RWPE2 (cell line): ENCODE measurements around the gene ZNF35.

Experiments
- ATAC-seq: fragments of 200-7000 bp; cut with Tn5 transposase; 3 replicates; pipeline ENCODE4 v1.9.1; 2021; ENCODE audit warnings: low read depth
- DNase-seq: peaks from one replicate; pipeline ENCODE4 v3.0.0-alpha.2; 2020; ENCODE audit warnings: low spot score
- H3K27ac ChIP-seq: fragments of 450-650 bp; 2 replicates; pipeline ENCODE4 v1.5.1; 2017; ENCODE audit warnings: mild to moderate bottlenecking; ENCODE audit not compliant: poor library complexity, severe bottlenecking
- H3K27me3 ChIP-seq: fragments of 250-450 bp; sonication (Bioruptor Pico); 2 replicates; pipeline ENCODE4 v1.5.1; 2021; ENCODE audit warnings: mild to moderate bottlenecking, moderate library complexity; ENCODE audit not compliant: insufficient read depth, poor library complexity, severe bottlenecking
- H3K36me3 ChIP-seq: fragments of 250-450 bp; sonication (Bioruptor Pico); 2 replicates; pipeline ENCODE4 v1.5.1; 2020; ENCODE audit warnings: low read depth, mild to moderate bottlenecking, moderate library complexity
- H3K4me1 ChIP-seq: fragments of 250-450 bp; sonication (Bioruptor Pico); 2 replicates; pipeline ENCODE4 v1.5.1; 2021; ENCODE audit warnings: mild to moderate bottlenecking, moderate library complexity; ENCODE audit not compliant: insufficient read depth, poor library complexity, severe bottlenecking
- H3K4me3 ChIP-seq: fragments of 250-450 bp; sonication (Bioruptor Pico); 2 replicates; pipeline ENCODE4 v1.5.1; 2021; ENCODE audit warnings: mild to moderate bottlenecking, moderate library complexity; ENCODE audit not compliant: severe bottlenecking
- H3K9me3 ChIP-seq: fragments of 250-450 bp; sonication (Bioruptor Pico); 2 replicates; pipeline ENCODE4 v1.5.1; 2021; ENCODE audit warnings: mild to moderate bottlenecking, moderate library complexity; ENCODE audit not compliant: severe bottlenecking
- CTCF ChIP-seq: fragments of 450-650 bp; IDR thresholded peaks from one replicate; pipeline ENCODE4 v1.5.1; 2017; ENCODE audit warnings: mild to moderate bottlenecking, moderate library complexity; ENCODE audit not compliant: poor library complexity, severe bottlenecking

ZNF35 gene

DNA sequence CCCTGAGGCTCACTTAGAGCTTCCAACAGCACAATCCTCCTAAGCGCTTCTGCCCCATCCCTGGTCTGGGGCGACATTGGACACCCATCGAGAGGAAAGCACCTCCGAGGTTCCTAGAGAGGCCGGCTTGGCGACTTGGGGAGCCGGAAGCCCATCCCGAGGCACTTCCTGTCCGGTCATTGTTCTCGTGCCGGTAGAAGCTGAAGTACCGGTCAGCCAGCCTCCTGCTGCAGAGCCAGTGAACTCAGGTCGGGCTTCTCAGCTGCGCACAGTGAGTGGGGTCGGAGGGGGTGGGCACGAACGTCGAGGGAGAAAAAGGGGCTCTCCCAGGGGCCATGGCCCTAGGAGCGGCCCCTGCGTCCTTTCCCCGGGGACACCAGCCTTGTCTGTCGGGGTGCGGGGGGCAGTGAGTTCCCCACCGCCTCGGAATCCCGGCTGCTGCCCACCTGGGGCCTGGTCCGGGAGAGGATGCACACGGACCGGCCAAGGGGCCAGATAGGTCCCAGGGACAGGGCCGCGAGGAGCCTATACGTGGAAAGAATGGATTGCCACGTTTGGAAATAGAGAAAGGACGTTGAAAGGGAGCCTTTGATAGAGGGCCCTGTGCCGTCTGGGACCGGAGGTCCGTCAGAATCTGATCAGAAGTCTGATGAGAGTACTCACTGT lies at the start of gene ZNF35:
Gene ZNF35, plus strand, starts transcription at position 169 of the 666 bp plus-strand sequence. CDS start 2,336 bp downstream, outside the sequence.
- Histone ChIP-seq H3K4me1 (peaks cover 7% of the 10 kb centered on the region), H3K27ac (peak within 1 kb of the TSS; percentile 29), H3K9me3 (no peaks in the 10 kb centered on the region), H3K27me3 (no peaks in the 10 kb centered on the region), H3K36me3 (peaks cover 33% of the 10 kb centered on the region), H3K4me3 (peak within 1 kb of the TSS; percentile 94)
- ATAC-seq (peak; percentile 97), DNase-seq (peak; percentile 83)
- no peak for TF ChIP-seq CTCF

- no peaks in the 10 kb centered on the region for H3K36me3 ChIP-seq
- DNase-seq (no peak), ATAC-seq (no peak)
- no peak overlapping the region for H3K4me3 ChIP-seq
- H3K27ac ChIP-seq = no peak overlapping the region
- no peaks in the 10 kb centered on the region for H3K4me1 ChIP-seq
- peaks cover 2% of the 10 kb centered on the region for H3K9me3 ChIP-seq
- no peak for TF ChIP-seq CTCF
- no peaks in the 10 kb centered on the region for H3K27me3 ChIP-seq
Observed at GRCh38 chr3:44601749-44602148, 46.8 kb upstream of the ZNF35 start.

- no peak for TF ChIP-seq CTCF
- no peak overlapping the region for H3K27ac ChIP-seq
- no peak overlapping the region for H3K4me3 ChIP-seq
- no peaks in the 10 kb centered on the region for H3K27me3 ChIP-seq
- no peaks in the 10 kb centered on the region for H3K36me3 ChIP-seq
- no peaks in the 10 kb centered on the region for H3K4me1 ChIP-seq
- no peaks in the 10 kb centered on the region for H3K9me3 ChIP-seq
- no peak for ATAC-seq
- DNase-seq = no peak
Observed at GRCh38 chr3:44612678-44613077, 35.9 kb upstream of the ZNF35 start.

GRCh38 chr3:44624749-44625480 lies 23.6 kb upstream of the ZNF35 start, which contains the start of gene ZNF197:
TSS of gene ZNF197 (plus strand) at chr3:44625036. CDS start at chr3:44629155, 4,119 bp downstream.
- Histone ChIP-seq H3K27me3 (no peaks in the 10 kb centered on the region), H3K36me3 (peaks cover 23% of the 10 kb centered on the region), H3K27ac (peak within 1 kb of the TSS; percentile 56), H3K4me3 (peak within 1 kb of the TSS; percentile 69), H3K9me3 (no peaks in the 10 kb centered on the region), H3K4me1 (peaks cover 6% of the 10 kb centered on the region)
- DNase-seq = peak; percentile 84
- no peak for TF ChIP-seq CTCF
- peak; percentile 96 for ATAC-seq

- Histone ChIP-seq H3K36me3 (peaks cover 56% of the 10 kb centered on the region), H3K27me3 (no peaks in the 10 kb centered on the region), H3K4me1 (peaks cover 6% of the 10 kb centered on the region), H3K4me3 (no peak overlapping the region), H3K27ac (no peak overlapping the region), H3K9me3 (no peaks in the 10 kb centered on the region)
- ATAC-seq (no peak), DNase-seq (no peak)
- no peak for TF ChIP-seq CTCF
Observed at GRCh38 chr3:44628716-44629115, 19.8 kb upstream of the ZNF35 start.
